GM21529 (cell line): Measurements from ENCODE around the gene MFAP2.

Experiments
- ATAC-seq: cut with Tn5 transposase; IDR thresholded peaks from one replicate; pipeline ENCODE4 v1.9.1; 2021; ENCODE audit not compliant: unreplicated experiment

Gene MFAP2

GRCh38 chr1:17008208-17008855 is 27.9 kb upstream of the MFAP2 start:
- no peak for ATAC-seq

GRCh38 chr1:17007121-17007520 is 26.7 kb upstream of the MFAP2 start:
- no peak for ATAC-seq

GRCh38 chr1:17005365-17005740 is 24.9 kb upstream of the MFAP2 start:
- ATAC-seq = no peak

GRCh38 chr1:17004466-17005364 is 24.3 kb upstream of the MFAP2 start:
- ATAC-seq = no peak

- ATAC-seq = no peak
Measured at GRCh38 chr1:17002524-17002902, 22.1 kb upstream of the MFAP2 start.

GRCh38 chr1:17001760-17002523 is 21.5 kb upstream of the MFAP2 start:
- no peak for ATAC-seq

GRCh38 chr1:16999863-17000262 is 19.4 kb upstream of the MFAP2 start:
- no peak for ATAC-seq

GRCh38 chr1:16998589-16998988 is 18.2 kb upstream of the MFAP2 start:
- no peak for ATAC-seq

GRCh38 chr1:16996845-16997244 is 16.4 kb upstream of the MFAP2 start:
- ATAC-seq = no peak

- no peak for ATAC-seq
Measured at GRCh38 chr1:16993521-16994038, 13.2 kb upstream of the MFAP2 start.

GRCh38 chr1:16992675-16993074 is 12.3 kb upstream of the MFAP2 start:
- no peak for ATAC-seq

GRCh38 chr1:16992102-16992501 is 11.7 kb upstream of the MFAP2 start:
- ATAC-seq = no peak

- no peak for ATAC-seq
Measured at GRCh38 chr1:16991571-16991970, 11.2 kb upstream of the MFAP2 start.

GRCh38 chr1:16989676-16990391 is 9.4 kb upstream of the MFAP2 start:
- ATAC-seq = no peak

GRCh38 chr1:16988210-16988609 is 7.8 kb upstream of the MFAP2 start:
- ATAC-seq = no peak

- ATAC-seq = no peak
Measured at GRCh38 chr1:16986962-16987361, 6.5 kb upstream of the MFAP2 start.

- ATAC-seq = no peak
Measured at GRCh38 chr1:16986560-16986959, 6.1 kb upstream of the MFAP2 start.

- ATAC-seq = no peak
Measured at GRCh38 chr1:16986113-16986512, 5.7 kb upstream of the MFAP2 start.

GRCh38 chr1:16984717-16985116 is 4.3 kb upstream of the MFAP2 start:
- ATAC-seq = no peak

- ATAC-seq = no peak
Measured at GRCh38 chr1:16983649-16984048, 3.2 kb upstream of the MFAP2 start.

- ATAC-seq = no peak
Measured at GRCh38 chr1:16982902-16983301, 2.5 kb upstream of the MFAP2 start.
